Muscle of back (tissue), 11 donors: ENCODE results near the gene CDX1. TPM values are rescaled to one million over a fixed set of nuclear protein-coding genes. Genes with fewer than 3 reads are reported as not detected.
A peak's percentile ranks its signal among the peaks of the same experiment; 100 is the strongest.

ENCODE experiments used
- DNase-seq, 3 donors: peaks; one replicate each; pipeline versions ENCODE4 v3.0.0 to v3.0.0-alpha.2; 2013
- polyA plus RNA-seq, 10 donors: library from polyadenylated mRNA; unstranded; fragments of 120-200 nt; gene quantifications; one replicate each; pipeline ENCODE4 v1.2.1, GENCODE V29; 2013; ENCODE audit not compliant: insufficient read length in 10 of 10

The CDX1 gene
- polyA plus RNA-seq, 10 donors: 0.13 to 0.63 (median 0.24) TPM; not detected in 3

DNA sequence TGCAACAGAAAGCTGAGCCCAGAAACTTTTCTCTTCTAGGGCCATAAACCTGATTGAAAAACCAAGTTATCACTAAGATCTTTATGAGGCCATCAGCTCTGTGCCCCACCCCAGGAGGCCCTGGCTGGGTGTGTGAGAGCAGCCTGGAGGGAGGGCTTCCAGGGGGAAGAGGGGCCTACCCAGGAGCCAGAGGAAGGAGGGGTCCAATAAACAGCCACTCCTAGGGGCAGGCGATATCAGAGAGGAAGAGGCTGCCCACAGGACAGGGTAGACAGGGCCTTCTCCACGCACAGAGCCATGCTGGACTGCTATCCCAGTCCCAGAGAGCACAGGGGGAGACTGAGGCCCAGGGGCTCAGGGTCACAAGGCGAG, 4.5 kb upstream of the CDX1 start:
- DNase-seq: no peak

DNA sequence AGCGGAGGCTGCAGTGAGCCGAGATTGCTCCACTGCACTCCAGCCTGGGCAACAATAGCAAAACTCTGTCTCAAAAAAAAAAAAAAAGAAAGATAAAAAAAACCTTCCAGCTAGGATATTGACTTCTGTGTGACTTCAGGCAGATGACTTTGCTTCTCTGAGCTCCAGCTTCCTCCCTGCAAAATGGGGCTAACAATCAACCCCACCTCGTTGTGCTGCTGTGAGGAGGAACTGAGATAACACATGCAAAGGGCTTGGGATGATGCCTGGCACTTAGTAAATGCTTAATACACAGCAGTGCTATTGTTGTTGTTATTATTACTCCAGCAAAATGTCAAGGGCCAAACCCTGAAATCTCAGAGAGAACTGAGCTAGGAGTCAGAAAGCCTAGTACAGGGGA, 3.5 kb upstream of the CDX1 start:
- no peak for DNase-seq

DNA sequence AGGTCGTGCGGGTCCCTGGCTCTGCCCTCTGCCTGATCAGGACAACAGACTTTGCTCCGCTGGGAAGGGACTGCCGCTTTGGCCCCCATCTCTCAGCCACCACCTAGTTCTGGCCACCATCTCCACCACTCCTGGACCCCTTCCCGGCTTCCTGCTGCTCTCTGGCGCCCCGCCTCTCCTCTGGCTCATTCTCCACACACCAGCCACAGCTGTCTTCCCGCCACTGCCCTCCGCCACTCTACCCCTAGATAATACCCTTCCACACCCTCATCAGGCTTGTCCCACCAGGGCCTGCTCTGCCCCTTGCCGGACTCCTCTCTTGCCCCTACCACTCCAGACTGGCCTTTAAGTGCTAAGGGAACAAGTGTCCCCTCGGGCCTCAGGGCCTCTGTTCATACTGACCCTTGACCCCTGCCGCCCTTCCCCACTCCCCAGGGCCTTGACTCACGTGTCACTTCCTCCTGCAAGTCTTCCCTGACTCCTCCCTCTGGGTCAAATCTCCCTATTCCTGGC, 3.0 kb upstream of the CDX1 start:
- peak in 2 of 3 donors; percentile 80 to 91 for DNase-seq

DNA sequence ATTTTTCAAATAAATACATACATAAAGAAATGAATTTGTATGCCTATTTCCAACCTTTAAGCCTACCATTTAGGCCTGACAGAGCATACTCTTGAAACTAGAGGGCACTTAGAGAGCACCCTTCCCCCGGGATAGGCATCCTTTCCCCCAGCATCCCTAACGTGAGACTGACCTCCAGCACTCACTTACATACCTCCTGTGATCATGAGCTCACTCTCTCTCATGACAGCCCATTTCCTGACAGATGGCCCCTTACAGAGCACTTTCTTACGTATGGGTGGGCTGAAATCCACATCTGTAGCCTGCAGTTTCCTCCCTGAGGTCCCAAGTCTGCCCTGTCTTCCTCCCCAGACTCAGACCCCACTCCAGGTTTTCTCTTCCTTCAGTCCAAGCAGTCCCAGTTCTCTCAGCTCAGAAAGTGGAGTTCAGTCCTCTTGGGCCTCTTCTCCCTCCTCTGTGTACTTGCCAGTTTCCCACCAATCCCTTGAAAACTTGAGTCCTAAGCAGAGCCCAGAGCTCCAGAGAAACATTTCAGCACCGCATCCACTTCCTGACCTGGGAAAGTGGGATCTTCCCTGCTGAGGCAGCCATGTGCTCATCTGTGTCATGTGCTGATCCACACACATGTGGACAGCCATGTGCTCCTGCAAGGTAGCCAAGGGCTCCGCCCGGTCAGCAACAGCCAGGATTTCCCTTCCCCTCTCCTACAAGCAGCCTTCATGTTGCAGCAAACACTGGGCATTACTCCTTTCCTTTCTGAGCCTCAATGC, 2.2 kb upstream of the CDX1 start:
- DNase-seq: peak; percentile 74 to 93 (median 79)

DNA sequence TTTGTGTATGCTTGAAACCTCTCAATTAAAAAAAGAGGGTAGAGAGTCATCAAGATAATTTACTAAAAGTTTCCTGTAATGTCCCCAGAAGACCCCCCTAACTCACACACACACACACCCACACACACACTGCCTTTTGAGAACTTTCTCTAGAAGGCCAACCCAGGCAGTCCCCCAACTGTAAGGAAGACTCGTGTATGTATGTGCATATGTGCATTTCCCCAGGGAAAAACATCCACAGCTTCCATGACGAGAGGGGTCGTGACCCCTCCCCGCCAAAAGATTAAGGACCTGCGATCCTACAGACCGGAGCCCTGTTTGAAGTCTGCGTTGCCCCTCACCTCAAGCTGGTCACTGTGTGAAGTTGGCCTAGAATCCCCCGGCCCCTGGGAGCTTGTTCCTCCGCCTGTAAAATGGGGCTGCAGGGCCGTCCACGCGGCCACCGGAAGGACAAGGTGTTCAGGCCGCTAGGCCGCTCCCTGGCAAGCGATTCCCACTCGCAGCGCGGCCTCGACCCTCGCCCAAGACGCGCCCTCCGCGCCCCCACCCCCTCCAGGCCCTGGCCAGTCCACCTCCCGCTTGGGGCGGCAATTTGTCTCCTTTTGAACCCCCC, 435 bp upstream of the CDX1 start:
- DNase-seq: peak in 1 of 3 donors; percentile 54

DNA sequence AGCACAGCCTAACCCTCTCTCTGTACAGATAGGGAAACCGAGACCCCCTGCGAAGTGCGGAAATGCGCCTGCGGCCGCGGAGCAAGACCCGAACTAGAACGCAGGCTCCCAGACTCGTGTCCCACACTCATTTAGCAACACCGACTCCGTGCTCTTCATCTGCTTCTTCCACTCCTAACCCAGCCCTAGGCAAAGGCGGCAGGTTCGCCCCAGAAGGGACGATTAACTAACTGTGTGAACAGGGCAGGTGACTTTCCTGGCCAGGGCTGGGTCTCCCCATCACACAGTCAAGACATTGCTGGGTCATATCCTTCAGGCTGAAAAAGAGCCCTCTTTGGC, 903 bp downstream of the CDX1 start:
- DNase-seq: no peak

DNA sequence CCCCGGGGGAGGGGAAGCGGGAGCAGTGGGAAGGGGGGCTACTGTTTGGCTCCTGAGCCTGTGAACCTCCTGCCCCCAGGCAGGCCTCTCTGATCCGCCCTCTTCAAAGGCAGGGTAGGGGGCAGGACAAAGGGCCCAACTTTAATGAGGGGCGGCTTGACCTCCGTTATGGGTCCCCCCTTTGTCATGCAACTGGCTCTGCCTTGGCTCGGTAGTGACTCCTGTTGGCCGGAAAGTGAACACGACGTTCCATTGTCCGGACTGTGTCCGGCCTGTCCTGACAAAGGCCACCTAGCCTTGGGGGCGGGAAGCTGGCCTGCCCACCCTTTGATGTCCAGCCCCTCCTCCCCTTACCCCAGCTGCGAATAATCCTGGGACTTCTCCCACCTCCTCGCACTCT, 1.3 kb downstream of the CDX1 start:
- DNase-seq: no peak

DNA sequence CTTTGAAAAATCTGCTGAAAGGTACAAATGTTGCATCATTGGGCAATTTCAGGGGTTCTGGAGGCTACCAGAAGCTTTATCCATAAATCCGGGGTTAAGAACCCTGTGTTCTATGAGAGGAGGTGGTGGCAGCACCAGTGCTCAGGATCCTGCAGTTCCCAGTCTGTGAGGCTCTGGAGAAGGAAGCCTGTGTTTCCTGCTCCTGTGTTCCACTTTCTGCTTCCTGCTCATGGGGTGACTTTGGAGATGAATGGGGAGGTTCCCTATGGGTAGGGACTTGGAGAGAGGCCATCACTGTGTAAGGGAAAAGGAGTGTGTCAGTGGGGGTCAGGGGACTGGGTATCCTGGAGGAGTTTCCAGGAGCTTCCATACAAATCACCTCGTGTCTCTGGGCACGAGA, 2.3 kb downstream of the CDX1 start:
- no peak for DNase-seq

DNA sequence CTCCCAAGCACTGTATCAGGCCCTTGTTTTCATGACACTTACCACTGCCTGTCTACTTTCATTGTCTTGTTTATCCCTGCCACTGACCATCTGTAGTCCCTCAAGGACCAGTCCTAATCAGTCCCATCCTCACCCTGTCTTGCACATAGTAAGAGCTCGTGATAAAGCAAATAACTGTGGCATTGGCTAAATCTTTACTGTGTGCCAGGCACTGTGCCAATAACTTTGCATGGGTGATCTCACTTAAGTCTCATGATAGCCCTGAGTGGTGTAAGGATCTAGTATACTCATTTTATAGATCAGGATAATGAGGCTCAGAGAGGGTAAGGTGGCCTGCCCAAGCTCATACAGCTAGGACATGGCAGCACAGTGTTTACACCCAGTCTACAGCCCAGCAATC, 5.6 kb downstream of the CDX1 start:
- no peak for DNase-seq

DNA sequence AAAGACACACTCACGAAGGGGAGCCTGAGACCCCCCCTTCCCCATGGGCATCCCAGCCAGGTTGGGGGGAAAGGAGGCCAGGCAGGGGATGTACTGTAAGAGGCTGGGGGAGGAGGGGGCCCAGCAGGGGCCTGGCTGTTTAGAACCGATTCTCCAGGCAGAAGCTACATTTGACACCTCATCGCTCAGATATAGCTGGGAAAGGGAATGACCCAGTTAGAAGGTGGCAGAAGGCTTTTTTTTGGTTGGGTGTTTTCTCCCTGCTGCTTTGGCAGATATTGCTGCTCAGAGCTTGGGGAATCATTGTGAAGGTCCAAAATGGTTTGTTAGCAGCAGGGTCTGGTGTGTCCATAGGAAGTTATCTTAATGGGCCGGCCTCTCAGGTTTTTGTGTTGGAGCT, 6.0 kb downstream of the CDX1 start:
- no peak for DNase-seq

DNA sequence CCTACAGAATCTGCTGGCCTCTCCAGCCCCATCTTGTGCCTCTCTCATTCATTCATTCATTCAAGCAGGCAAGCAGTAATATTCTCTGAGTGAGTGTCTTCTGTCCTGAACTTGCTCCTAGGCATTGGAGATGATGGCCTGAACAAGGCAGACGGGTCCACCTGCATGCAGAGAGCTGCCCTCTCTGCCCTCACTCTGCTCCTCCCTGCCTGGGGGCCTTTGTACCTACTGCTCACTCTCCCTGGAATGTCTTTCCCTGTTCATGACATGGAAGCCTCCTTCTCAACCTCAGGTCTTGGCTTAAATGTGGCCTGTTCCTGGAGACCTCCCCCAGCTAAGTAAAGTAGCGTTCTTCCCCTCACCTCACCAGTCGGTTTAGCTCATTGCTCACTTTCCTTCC, 6.6 kb downstream of the CDX1 start:
- no peak for DNase-seq

DNA sequence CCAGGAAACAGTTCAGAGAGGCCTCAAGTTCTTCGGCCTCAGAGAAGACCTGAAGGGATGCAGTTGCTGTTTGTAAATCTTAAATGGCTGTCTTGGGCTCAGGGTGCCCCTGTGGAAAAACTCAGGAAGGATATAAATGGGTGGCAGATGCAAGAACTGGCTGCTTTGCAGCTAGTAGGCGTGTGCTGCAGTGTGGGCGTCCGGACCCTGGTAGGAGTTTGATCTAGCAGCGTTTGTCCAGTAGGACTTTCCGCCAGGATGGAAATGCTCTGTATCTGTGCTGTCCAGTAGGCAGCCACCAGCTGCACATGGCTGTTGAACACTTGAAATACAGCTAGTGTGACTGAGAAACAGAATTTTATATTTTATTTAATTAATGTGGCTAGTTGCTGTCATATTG, 7.7 kb downstream of the CDX1 start:
- no peak for DNase-seq

DNA sequence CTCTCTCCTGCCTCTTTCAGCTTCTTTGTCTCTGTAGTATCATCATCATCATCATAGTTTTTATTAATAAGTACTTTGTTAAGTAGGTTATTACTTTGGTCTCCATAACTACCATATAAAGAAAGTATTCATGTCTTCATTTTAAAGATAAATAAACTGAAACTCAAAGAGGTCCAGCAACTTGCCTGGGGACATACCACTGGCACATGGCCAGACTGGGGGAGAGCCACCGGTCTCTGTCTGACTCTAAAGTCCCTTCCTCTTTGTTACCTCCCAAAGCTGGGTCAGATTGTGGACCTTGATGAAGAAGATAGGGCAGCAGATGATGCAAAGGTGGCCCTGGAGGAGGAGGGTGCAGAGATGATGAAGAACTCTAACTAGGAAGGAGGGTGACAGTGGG, 8.5 kb downstream of the CDX1 start:
- DNase-seq: no peak

DNA sequence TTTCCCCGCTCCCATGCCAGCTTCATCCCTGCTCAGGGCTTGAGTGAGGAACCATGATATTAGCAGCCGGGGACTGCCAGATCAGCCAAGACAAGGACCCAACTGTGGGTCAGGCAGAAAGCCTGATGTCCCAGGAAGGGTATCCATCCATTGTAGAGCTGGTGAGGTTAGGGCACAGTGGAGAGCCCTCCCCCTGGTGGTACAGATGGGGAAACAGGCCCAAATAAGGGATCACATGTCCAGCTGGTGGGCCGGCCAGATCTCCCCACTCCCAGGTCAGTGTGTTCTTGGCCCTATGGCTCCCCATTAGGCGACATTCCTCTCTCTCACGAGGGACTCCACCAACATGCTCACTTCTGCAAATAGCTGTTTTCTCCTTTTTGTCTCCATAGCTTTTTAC, 9.0 kb downstream of the CDX1 start:
- no peak for DNase-seq

DNA sequence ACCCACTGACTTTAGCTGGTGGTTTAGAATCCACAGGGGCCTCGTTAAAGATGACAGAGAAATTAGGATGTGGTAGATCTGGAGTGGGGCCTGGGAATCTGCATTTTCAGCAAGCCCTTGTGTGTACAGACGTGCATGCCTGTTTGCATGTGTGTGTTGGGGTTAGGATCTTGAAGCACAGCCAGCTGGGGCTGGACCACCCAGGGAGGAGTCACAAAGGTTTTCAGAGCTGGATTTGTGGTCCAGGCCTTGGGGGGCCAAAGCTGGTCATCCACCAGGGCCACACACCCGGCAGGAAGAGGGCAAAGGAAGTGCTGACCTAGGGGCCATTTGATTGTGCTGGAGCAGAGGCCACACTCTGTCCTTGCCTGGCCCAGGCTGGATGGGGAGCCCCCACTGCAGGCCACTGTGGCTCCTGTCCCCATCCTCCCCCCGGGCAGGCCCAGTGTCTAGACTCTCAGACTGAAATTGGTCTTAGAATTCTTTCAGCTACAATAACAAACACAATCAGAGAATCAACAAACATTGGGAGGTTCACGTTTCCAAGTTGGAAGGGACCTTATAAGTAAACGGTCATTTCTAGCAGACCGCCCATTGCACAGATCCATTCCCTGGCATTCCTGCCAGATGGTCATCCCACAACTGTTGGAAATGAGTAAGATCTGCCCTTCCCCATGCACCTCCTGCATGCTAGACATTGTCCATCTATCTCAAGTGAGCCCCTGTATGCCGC, 10.3 kb downstream of the CDX1 start:
- DNase-seq: no peak

DNA sequence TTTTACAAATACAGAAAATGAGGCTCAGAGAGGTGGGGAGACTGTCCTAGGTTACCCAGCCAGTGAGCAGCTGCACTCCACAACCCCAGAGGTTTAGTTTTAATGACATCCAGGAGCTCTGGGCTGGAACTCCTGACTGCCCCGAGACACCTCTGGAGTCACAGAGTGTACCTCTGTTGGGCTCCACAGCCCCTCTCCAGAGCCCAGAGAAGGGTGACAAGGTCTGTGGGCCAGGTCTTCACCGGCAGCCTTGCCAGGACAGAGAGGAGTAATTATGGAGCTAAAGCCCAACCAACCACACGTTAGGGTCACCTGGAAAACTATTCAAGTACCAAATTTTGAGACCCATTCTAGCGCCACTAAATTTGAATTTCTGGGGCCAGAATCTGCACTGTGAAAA, 11.1 kb downstream of the CDX1 start:
- DNase-seq: no peak

DNA sequence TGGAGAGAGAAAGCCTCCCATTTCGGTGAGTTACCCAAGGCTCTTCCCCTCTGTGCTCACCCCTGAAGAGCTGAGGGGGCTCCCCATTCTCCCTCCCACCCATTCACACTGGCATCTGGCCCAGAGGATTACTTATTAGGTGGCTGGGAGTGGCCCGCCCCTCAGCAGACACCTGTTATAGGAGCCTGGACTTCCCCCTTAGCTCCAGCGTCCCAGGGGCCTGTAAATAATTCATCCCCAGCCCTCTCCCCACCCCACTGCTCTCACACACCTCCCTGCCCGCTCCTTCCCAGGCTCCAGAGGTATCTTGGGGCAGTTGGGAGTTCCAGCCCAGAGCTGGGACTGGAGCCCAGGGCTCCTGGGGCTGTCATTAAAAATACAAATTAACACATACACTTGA, 11.7 kb downstream of the CDX1 start:
- DNase-seq: no peak

DNA sequence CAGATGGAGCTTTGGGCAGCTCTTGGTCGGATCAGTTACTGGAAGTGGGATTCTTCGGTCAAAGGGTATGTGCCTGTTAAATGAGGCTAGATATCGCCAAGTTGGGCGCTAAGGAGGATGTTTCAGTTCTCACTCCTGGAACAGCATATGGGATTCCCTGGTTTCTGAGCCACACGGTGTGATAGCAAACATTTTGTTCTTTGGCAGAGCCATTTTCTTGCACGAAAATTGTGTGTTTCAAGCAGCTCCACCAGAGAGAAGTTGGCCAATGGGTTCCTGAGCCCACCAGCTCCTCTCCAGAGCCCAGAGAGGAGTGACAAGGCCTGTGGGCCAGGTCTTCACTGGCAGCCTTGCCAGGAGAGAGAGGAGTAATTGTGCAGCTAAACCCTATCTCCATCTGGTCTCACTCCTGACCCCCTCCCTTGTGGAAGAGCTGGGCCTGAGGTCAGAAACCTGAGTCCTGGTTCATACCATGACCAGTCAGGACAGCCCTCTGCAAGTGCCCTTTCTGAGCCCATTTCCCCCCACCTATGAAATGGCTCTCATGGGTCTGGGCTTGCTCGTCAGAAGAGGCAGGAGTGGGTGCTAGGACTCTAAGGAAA, 12.5 kb downstream of the CDX1 start:
- DNase-seq: peak in 1 of 3 donors; percentile 45

DNA sequence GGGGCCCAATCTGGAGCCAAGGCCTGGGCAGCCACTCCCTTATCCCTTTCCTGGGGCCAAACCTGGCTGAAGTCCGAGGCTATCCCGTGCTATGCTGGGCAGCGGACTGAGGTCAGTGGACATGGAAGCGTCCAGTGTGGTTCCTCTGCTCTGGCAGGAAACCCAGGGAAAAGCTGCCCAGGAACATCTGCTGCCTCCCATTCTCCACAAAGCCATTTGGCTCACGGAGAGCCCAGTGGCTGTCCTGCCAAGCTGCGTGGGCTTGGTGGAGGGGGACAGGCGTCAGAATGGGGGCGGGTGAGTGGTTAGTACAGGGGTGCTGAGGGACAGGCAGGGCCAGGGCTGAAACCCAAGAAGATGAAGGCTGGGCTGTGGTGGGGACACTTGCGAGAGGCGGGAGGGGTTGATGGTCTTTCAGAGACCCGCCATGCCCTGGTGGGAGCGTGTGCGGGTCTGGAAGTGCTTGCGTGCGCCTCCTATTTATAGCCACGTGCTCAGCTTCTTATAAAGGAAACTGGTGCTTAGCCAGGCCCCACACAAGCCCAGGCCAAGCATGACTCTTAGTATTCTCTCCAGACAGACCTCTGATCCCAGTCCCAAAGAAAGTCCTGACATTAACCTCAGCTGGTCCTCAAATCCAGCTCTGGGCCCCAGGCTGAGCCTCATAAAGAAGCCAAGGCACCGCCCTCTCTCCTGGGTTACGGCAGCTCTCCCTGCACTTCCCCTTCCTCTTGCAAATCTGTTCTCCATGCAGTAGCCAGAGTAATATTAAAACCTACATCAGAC, 13.9 kb downstream of the CDX1 start:
- peak; percentile 72 to 95 (median 89) for DNase-seq

DNA sequence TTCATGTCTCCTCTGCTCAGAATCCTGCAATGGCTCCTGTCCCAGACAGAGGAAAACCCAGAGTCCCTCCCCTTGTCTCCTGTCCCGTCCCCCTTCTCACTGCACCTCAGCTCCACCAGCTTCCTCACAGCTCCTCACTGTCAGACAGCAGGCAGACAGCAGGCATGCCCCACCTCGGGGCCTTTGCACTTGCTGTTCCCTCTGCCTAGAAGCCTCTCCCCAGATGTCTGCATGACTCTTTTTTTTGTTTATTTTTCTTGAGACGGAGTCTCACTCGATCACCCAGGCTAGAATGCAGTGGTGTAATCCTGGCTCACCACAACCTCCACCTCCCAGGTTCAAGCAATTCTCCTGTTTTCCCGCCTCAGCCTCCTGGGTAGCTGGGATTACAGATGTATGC, 14.4 kb downstream of the CDX1 start:
- DNase-seq: no peak

DNA sequence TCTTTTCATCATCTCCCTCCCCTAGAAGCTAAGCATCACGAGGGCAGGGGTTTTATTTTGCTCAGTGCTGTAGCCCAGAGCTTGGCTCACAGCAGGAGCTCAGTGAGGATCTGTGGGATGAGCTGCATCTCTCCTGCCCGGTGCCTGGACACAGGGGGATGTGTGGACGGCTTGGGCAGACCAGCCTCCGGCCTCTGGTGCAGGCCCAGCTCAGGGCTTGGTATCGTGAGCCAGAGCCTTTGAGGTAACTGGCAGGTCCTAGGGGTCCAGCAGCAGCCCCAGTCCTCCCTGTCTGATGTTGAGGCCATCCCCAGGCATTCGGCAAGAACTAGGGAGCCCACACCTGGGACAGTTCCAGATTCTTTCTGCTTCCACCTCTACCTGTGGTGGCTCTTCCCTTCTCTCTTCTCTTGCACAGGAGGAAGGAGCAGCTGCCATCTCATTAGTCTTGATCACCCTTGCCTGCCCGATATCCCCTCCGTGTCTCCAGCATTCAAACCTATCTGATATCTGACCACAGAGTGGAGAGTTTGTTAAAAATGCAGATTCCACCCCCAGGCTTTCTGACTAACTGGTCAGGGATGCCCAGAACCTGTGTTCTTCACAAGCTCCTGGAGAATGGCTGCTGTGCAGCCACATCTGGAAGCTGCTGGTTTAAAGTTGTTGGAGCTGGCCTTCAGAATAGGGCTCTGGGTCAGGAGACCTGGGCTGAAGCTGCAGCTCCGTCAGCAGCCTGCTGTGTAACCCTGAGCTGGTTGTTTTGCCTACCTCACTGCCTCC, 15.4 kb downstream of the CDX1 start:
- no peak for DNase-seq
